GM21423 (cell line): ENCODE measurements around the gene LRRC37A3.
"Not testable (repeated sequence)": the region's sequence is repeated elsewhere in the genome, so short reads cannot be mapped to it uniquely, and the experiment has no call there.

Experiments used
- ATAC-seq: cut with Tn5 transposase; IDR thresholded peaks from one replicate; pipeline ENCODE4 v1.9.1; 2021; ENCODE audit warnings: mild to moderate bottlenecking, moderate library complexity; ENCODE audit not compliant: unreplicated experiment

Gene LRRC37A3

GRCh38 chr17:64919289-64920025 is at the start of gene LRRC37A3:
LRRC37A3 (minus strand) TSS chr17:64919478; CDS start chr17:64897257, 22,221 bp downstream.
- peak; percentile 93 for ATAC-seq

- ATAC-seq: peak; percentile 88
Measured at GRCh38 chr17:64965873-64966287, 46.6 kb upstream of the LRRC37A3 start.

GRCh38 chr17:64965256-64965872 is 46.1 kb upstream of the LRRC37A3 start:
- ATAC-seq: not testable (repeated sequence)

GRCh38 chr17:64964796-64965195 is 45.5 kb upstream of the LRRC37A3 start:
- ATAC-seq: no peak

GRCh38 chr17:64963814-64964213 is 44.5 kb upstream of the LRRC37A3 start:
- ATAC-seq: not testable (repeated sequence)

GRCh38 chr17:64961563-64962378 is 42.5 kb upstream of the LRRC37A3 start:
- ATAC-seq: not testable (repeated sequence)

GRCh38 chr17:64951877-64952276 is 32.6 kb upstream of the LRRC37A3 start:
- no peak for ATAC-seq

- no peak for ATAC-seq
Measured at GRCh38 chr17:64950871-64951270, 31.6 kb upstream of the LRRC37A3 start.

GRCh38 chr17:64947152-64947551 is 27.9 kb upstream of the LRRC37A3 start:
- ATAC-seq: no peak

GRCh38 chr17:64941761-64942160 is 22.5 kb upstream of the LRRC37A3 start:
- no peak for ATAC-seq

- ATAC-seq: no peak
Measured at GRCh38 chr17:64941045-64941444, 21.8 kb upstream of the LRRC37A3 start.

GRCh38 chr17:64940055-64940454 is 20.8 kb upstream of the LRRC37A3 start:
- ATAC-seq: no peak

- peak; percentile 46 for ATAC-seq
Measured at GRCh38 chr17:64938925-64939474, 19.7 kb upstream of the LRRC37A3 start.

GRCh38 chr17:64938290-64938689 is 19.0 kb upstream of the LRRC37A3 start:
- ATAC-seq: no peak

- no peak for ATAC-seq
Measured at GRCh38 chr17:64936117-64936516, 16.8 kb upstream of the LRRC37A3 start.

GRCh38 chr17:64934284-64934778 is 15.1 kb upstream of the LRRC37A3 start:
- ATAC-seq: not testable (repeated sequence)

- not testable (repeated sequence) for ATAC-seq
Measured at GRCh38 chr17:64932850-64933249, 13.6 kb upstream of the LRRC37A3 start.

- ATAC-seq: not testable (repeated sequence)
Measured at GRCh38 chr17:64930374-64930773, 11.1 kb upstream of the LRRC37A3 start.

GRCh38 chr17:64929419-64930209 is 10.3 kb upstream of the LRRC37A3 start:
- ATAC-seq: not testable (repeated sequence)

- ATAC-seq: not testable (repeated sequence)
Measured at GRCh38 chr17:64928701-64929100, 9.4 kb upstream of the LRRC37A3 start.
